GM18526 (cell line): ENCODE results near the gene DPH5.

ENCODE experiments used
- POLR2A ChIP-seq: IDR thresholded peaks from 3 replicates; pipeline ENCODE4 v1.6.1; 2011; ENCODE audit not compliant: insufficient read length; ENCODE audit errors: extremely low read depth

The DPH5 gene

GRCh38 chr1:100969327-100969726 is 56.3 kb downstream of the DPH5 start:
- no peak for TF ChIP-seq POLR2A

- TF ChIP-seq POLR2A, result no peak
Measured at GRCh38 chr1:100968621-100969020, 57.0 kb downstream of the DPH5 start.

- TF ChIP-seq POLR2A, result no peak
Measured at GRCh38 chr1:100960098-100960497, 65.5 kb downstream of the DPH5 start.

GRCh38 chr1:100959502-100960060 is 66.0 kb downstream of the DPH5 start:
- no peak for TF ChIP-seq POLR2A

GRCh38 chr1:100955322-100955721 is 70.3 kb downstream of the DPH5 start:
- TF ChIP-seq POLR2A, result no peak

- no peak for TF ChIP-seq POLR2A
Measured at GRCh38 chr1:100953960-100954730, 71.4 kb downstream of the DPH5 start.

GRCh38 chr1:100952104-100952745 is 73.4 kb downstream of the DPH5 start:
- no peak for TF ChIP-seq POLR2A

- no peak for TF ChIP-seq POLR2A
Measured at GRCh38 chr1:100950781-100951180, 74.8 kb downstream of the DPH5 start.

- TF ChIP-seq POLR2A, result no peak
Measured at GRCh38 chr1:100950337-100950736, 75.2 kb downstream of the DPH5 start.

- TF ChIP-seq POLR2A, result no peak
Measured at GRCh38 chr1:100943533-100943932, 82.1 kb downstream of the DPH5 start.

GRCh38 chr1:100942304-100943046 is 83.1 kb downstream of the DPH5 start:
- no peak for TF ChIP-seq POLR2A

GRCh38 chr1:100941580-100942216 is 83.9 kb downstream of the DPH5 start:
- no peak for TF ChIP-seq POLR2A

- TF ChIP-seq POLR2A, result no peak
Measured at GRCh38 chr1:100941098-100941527, 84.5 kb downstream of the DPH5 start.
